Measurements from ENCODE around the gene PIK3C3.

PIK3C3 gene

GRCh38 chr18:41954827-41955613, at the start of gene PIK3C3:
TSS of gene PIK3C3 (plus strand) at chr18:41955234. CDS start at chr18:41955292, 58 bp downstream.
- DNase-seq (ENCODE audit: low read depth, low spot score), result peak; percentile 96

- no peak for DNase-seq (ENCODE audit: low read depth, low spot score)
These were observed 49.1 kb upstream of the PIK3C3 start for GRCh38 chr18:41905786-41906527.

- peak; percentile 20 for DNase-seq (ENCODE audit: low read depth, low spot score)
These were observed 48.4 kb upstream of the PIK3C3 start for GRCh38 chr18:41906528-41907146.

GRCh38 chr18:41917181-41917580, 37.9 kb upstream of the PIK3C3 start:
- no peak for DNase-seq (ENCODE audit: low read depth, low spot score)

GRCh38 chr18:41921770-41922169, 33.3 kb upstream of the PIK3C3 start:
- no peak for DNase-seq (ENCODE audit: low read depth, low spot score)

- DNase-seq (ENCODE audit: low read depth, low spot score), result no peak
These were observed 32.9 kb upstream of the PIK3C3 start for GRCh38 chr18:41922176-41922575.

- DNase-seq (ENCODE audit: low read depth, low spot score), result no peak
These were observed 32.2 kb upstream of the PIK3C3 start for GRCh38 chr18:41922841-41923240.

GRCh38 chr18:41923446-41923845, 31.6 kb upstream of the PIK3C3 start:
- no peak for DNase-seq (ENCODE audit: low read depth, low spot score)

- DNase-seq (ENCODE audit: low read depth, low spot score), result no peak
These were observed 26.5 kb upstream of the PIK3C3 start for GRCh38 chr18:41928581-41928980.

GRCh38 chr18:41932899-41933298, 22.1 kb upstream of the PIK3C3 start:
- no peak for DNase-seq (ENCODE audit: low read depth, low spot score)

- no peak for DNase-seq (ENCODE audit: low read depth, low spot score)
These were observed 21.3 kb upstream of the PIK3C3 start for GRCh38 chr18:41933778-41934177.

- peak; percentile 31 for DNase-seq (ENCODE audit: low read depth, low spot score)
These were observed 18.4 kb upstream of the PIK3C3 start for GRCh38 chr18:41936471-41937134.

- DNase-seq (ENCODE audit: low read depth, low spot score), result no peak
These were observed 16.6 kb upstream of the PIK3C3 start for GRCh38 chr18:41938445-41938844.

- DNase-seq (ENCODE audit: low read depth, low spot score), result no peak
These were observed 15.7 kb upstream of the PIK3C3 start for GRCh38 chr18:41939326-41939725.

GRCh38 chr18:41940506-41941215, 14.4 kb upstream of the PIK3C3 start:
- DNase-seq (ENCODE audit: low read depth, low spot score), result peak; percentile 40

- DNase-seq (ENCODE audit: low read depth, low spot score), result no peak
These were observed 12.8 kb upstream of the PIK3C3 start for GRCh38 chr18:41942254-41942653.

GRCh38 chr18:41948544-41949110, 6.4 kb upstream of the PIK3C3 start:
- no peak for DNase-seq (ENCODE audit: low read depth, low spot score)

GRCh38 chr18:41949206-41949920, 5.7 kb upstream of the PIK3C3 start:
- DNase-seq (ENCODE audit: low read depth, low spot score), result peak; percentile 40

- DNase-seq (ENCODE audit: low read depth, low spot score), result no peak
These were observed 654 bp downstream of the PIK3C3 start for GRCh38 chr18:41955688-41956087.

- DNase-seq (ENCODE audit: low read depth, low spot score), result no peak
These were observed 4.0 kb downstream of the PIK3C3 start for GRCh38 chr18:41959045-41959444.
